ENCODE results near the gene TIPRL.

DNA sequence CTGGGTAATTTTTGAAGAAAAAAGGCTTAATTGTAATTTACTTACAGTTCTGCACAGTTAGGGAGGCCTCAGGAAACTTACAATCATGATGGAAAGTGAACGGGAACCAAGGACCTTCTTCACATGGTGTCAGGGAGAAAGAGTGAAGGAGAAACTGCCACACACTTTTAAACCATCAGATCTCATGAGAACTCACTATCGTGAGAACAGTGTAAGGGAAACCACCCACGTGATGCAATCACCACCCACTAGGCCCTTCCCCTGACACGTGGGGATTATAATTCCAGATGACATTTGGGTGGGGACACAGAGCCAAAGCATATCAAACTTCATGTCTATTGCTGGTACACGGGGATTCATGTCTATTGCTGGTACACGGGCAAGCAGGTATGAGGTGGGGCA is 41.7 kb downstream of the TIPRL start:
- TF ChIP-seq CTCF (IDR thresholded peaks at IDR 0.05) (no peak), EZH2 (IDR thresholded peaks at IDR 0.05; ENCODE audit: borderline replicate concordance, insufficient read depth, low read depth, low read length, poor library complexity, severe bottlenecking) (no peak)

All from B cell (primary cell).